GM18502 (cell line): Measurements from ENCODE around the gene SLC26A11.
"Not testable (repeated sequence)": the region's sequence is repeated elsewhere in the genome, so short reads cannot be mapped to it uniquely, and the experiment has no call there.

Experiments used
- ATAC-seq: cut with Tn5 transposase; IDR thresholded peaks from one replicate; pipeline ENCODE4 v1.9.1; 2021; ENCODE audit warnings: mild to moderate bottlenecking; ENCODE audit not compliant: unreplicated experiment, poor library complexity

The SLC26A11 gene

GRCh38 chr17:80195671-80196529, 24.3 kb upstream of the SLC26A11 start:
- no peak for ATAC-seq

GRCh38 chr17:80196652-80197051, 23.6 kb upstream of the SLC26A11 start:
- ATAC-seq, result no peak

- no peak for ATAC-seq
Measured at GRCh38 chr17:80198144-80198661, 22.0 kb upstream of the SLC26A11 start.

GRCh38 chr17:80199295-80199694, 20.9 kb upstream of the SLC26A11 start:
- not testable (repeated sequence) for ATAC-seq

GRCh38 chr17:80201446-80201845, 18.8 kb upstream of the SLC26A11 start:
- no peak for ATAC-seq

- ATAC-seq, result no peak
Measured at GRCh38 chr17:80202197-80202596, 18.0 kb upstream of the SLC26A11 start.

- no peak for ATAC-seq
Measured at GRCh38 chr17:80203471-80203963, 16.7 kb upstream of the SLC26A11 start.

- no peak for ATAC-seq
Measured at GRCh38 chr17:80204626-80205468, 15.4 kb upstream of the SLC26A11 start.

- ATAC-seq, result no peak
Measured at GRCh38 chr17:80205811-80206210, 14.4 kb upstream of the SLC26A11 start.

GRCh38 chr17:80208050-80208449, 12.2 kb upstream of the SLC26A11 start:
- no peak for ATAC-seq

- no peak for ATAC-seq
Measured at GRCh38 chr17:80209765-80210164, 10.5 kb upstream of the SLC26A11 start.

GRCh38 chr17:80210348-80211108, 9.7 kb upstream of the SLC26A11 start:
- ATAC-seq, result no peak

- no peak for ATAC-seq
Measured at GRCh38 chr17:80212109-80212508, 8.1 kb upstream of the SLC26A11 start.

- ATAC-seq, result no peak
Measured at GRCh38 chr17:80212511-80212910, 7.7 kb upstream of the SLC26A11 start.

- ATAC-seq, result no peak
Measured at GRCh38 chr17:80212962-80213642, 7.1 kb upstream of the SLC26A11 start.

GRCh38 chr17:80213643-80213975, 6.6 kb upstream of the SLC26A11 start:
- no peak for ATAC-seq

GRCh38 chr17:80214012-80214877, 6.0 kb upstream of the SLC26A11 start:
- no peak for ATAC-seq

GRCh38 chr17:80214878-80215210, 5.4 kb upstream of the SLC26A11 start:
- ATAC-seq, result no peak
